ENCODE results near the gene ONECUT3.
A peak's percentile ranks its signal among the peaks of the same experiment; 100 is the strongest.

ONECUT3 gene

DNA sequence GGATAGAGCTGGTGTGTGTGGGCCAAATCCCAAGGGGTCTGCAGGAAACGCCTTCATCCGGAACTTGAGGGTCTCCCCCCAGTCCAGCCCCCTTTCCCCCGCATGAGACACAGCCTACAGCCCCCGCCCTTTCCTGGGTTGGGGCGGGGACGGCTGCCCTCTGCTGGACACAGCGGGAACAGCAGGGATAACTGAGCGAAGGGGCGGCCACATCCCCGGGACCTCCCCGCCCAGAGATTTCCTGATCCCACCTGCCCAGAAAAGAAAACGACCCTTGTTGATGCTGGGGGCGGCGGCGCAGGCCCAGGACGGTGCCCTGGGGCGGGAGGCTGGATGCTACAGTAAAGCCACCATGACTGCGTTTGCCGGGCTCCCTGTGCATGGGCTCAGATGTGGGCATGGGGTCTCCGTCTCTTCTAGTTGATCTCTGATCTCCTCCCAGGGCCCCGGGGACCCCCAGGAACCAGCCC, 14.2 kb downstream of the ONECUT3 start:
- no peak for DNase-seq (ENCODE audit: low read depth)
- H3K4me3 ChIP-seq (ENCODE audit: low read length): no peak overlapping the region
- TF ChIP-seq, protein P1, sequence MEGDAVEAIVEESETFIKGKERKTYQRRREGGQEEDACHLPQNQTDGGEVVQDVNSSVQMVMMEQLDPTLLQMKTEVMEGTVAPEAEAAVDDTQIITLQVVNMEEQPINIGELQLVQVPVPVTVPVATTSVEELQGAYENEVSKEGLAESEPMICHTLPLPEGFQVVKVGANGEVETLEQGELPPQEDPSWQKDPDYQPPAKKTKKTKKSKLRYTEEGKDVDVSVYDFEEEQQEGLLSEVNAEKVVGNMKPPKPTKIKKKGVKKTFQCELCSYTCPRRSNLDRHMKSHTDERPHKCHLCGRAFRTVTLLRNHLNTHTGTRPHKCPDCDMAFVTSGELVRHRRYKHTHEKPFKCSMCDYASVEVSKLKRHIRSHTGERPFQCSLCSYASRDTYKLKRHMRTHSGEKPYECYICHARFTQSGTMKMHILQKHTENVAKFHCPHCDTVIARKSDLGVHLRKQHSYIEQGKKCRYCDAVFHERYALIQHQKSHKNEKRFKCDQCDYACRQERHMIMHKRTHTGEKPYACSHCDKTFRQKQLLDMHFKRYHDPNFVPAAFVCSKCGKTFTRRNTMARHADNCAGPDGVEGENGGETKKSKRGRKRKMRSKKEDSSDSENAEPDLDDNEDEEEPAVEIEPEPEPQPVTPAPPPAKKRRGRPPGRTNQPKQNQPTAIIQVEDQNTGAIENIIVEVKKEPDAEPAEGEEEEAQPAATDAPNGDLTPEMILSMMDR (conservative IDR thresholded peaks at IDR 0.05; ENCODE audit: low read depth, low read length): peak; percentile 86

DNA sequence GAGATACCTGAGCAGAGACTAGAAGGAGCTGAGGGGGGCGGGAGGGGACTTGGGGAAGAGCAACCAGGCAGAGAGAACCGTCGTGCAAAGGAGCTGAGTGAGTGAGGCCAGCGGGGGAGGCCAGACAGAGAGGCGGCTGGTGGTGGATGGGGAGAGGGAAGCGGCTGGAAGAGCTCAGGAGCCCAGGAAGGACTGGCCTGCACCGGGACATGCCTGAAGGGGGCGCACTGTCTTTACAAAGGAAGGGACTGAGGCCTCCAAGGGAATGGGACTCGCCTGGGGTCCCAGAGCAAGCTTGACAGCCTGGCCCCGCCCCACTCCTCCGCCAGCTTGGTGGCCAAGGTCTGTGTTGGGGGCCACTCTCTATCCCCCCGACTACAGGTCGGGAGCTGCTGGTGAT, 14.9 kb downstream of the ONECUT3 start:
- no peak for DNase-seq (ENCODE audit: low read depth)
- no peak overlapping the region for H3K4me3 ChIP-seq (ENCODE audit: low read length)
- TF ChIP-seq, protein P1 (conservative IDR thresholded peaks at IDR 0.05; ENCODE audit: low read depth, low read length): peak; percentile 40

DNA sequence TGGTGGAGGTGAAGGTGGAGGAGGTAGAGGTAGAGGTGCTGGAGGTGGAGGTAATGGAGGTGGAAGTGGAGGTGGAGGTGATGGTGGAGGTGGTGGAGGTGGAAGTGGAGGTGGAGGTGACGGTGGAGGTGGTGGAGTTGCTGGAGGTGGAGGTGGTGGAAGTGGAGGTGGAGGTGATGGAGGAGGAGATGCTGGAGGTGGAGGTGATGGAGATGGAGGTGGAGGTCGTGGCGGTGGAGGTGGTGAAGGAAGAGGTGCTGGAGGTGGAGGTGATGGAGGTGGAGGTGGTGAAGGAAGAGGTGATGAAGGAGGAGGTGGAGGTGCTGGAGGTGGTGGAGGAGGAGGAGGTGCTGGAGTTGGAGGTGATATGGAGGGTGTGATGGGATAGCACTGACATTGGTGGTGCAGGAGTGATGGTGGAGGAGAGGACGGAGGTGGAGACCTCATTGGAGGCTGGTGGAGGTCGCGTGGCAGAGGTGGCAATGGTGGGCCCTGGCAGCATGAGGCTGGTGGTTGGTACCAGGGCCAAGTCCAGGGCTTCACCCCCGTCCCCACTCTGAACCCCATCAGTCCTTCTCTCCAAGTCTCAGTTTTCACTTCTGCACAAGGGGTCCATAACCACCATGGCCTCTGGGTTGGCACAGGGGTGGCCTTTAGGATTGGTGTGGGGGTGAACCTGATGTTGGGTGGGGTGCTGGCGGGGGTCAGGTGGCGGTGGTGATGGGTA, 15.8 kb downstream of the ONECUT3 start:
- no peak for DNase-seq (ENCODE audit: low read depth)
- TF ChIP-seq, protein P1 (conservative IDR thresholded peaks at IDR 0.05; ENCODE audit: low read depth, low read length): no peak
- no peak overlapping the region for H3K4me3 ChIP-seq (ENCODE audit: low read length)

DNA sequence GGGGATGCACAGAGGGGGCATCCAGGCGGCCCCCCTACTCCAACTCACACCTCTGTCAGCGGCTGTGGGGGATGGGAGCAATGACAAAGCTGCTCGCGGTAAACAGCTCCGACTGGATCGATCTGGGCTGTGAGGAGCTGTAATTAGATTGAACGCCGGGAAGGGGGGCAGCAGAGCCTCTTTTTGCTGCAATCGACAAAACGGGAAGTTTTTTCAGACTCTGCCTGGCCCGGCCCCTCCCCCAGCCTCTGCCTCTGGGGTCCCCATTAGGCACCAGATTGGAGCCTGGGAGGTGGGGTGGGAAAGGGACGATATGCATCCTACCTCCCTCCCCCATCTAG, 16.3 kb downstream of the ONECUT3 start:
- H3K4me3 ChIP-seq (ENCODE audit: low read length): no peak overlapping the region
- TF ChIP-seq, protein P1 (conservative IDR thresholded peaks at IDR 0.05; ENCODE audit: low read depth, low read length): no peak
- no peak for DNase-seq (ENCODE audit: low read depth)

DNA sequence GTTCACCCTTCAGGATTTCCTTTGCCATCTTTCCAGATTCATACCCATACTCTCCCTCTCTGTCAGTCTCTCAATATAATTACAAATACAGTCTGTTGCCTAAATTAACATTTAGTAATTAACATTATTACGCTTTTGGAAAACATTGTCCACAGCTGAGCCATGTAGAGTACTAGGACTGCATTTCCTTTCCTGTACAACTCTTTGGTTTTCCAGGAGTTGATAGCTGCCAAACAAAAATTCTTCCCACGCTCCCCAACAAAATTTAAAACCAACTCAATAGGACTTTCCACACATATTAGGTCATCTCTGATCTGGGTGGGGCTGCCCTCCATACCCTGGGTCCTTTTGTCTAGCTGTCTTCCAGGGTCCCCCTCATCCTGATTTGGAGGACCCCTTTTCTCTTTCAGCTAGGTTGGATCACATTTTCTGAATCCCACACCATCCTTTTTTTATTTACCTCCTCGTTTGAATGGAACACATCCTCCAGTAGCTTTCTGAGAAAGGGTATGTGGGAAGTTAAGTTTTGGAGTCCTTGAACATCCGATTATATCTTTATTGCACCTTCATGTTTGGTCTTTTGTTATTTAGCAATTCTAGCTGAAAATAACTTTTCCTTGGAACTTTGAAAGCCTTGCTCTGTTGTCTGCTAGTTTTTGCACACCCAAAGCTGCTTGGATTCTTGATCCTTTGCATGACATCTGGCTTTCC, 17.7 kb downstream of the ONECUT3 start:
- H3K4me3 ChIP-seq (ENCODE audit: low read length): no peak overlapping the region
- no peak for DNase-seq (ENCODE audit: low read depth)
- TF ChIP-seq, protein P1 (conservative IDR thresholded peaks at IDR 0.05; ENCODE audit: low read depth, low read length): no peak

DNA sequence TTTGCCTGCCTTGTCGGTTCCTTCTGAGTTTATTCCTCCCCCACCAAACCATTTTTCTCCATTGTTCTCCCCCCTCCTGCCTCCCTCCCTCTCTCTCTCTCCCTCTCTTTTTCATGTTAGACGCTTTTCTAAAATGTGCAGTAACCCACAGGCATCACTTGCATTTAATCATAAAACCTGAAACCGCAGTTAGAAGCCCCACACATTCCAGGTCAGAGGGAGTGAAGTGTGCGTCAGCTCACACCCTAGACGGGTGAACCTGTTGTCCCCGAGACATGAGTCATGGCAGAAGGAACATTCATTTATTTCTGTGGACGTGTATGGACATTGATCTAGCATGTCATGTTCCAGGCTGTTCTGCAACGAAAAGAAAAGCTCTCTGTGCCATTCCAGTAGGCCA, 19.9 kb downstream of the ONECUT3 start:
- TF ChIP-seq, protein P1 (conservative IDR thresholded peaks at IDR 0.05; ENCODE audit: low read depth, low read length): no peak
- no peak for DNase-seq (ENCODE audit: low read depth)
- H3K4me3 ChIP-seq (ENCODE audit: low read length): no peak overlapping the region
